NCI-H460 (cell line): ENCODE measurements around the gene B4GALT2. TPM values are rescaled to one million over a fixed set of nuclear protein-coding genes. Genes with fewer than 3 reads are reported as not detected.

Source experiments
- DNase-seq: peaks from one replicate; pipeline ENCODE4 v3.0.0-alpha.2; 2016; ENCODE audit warnings: low read depth; ENCODE audit errors: extremely low read depth
- total RNA-seq: library from RNA; depleted of rRNA; stranded (reverse); fragments of >200 nt; shearing (Covaris generic); gene quantifications from 2 replicates; pipeline ENCODE4 v1.2.3, GENCODE V29; 2014

B4GALT2 gene
- total RNA-seq, 1 experiment from 2014 or later = 38.6 TPM

- no peak for DNase-seq
Observed at GRCh38 chr1:43945674-43946235, 33.3 kb upstream of the B4GALT2 start.

GRCh38 chr1:43946236-43947060, 32.6 kb upstream of the B4GALT2 start, which contains the start of gene IPO13:
Gene IPO13, plus strand, starts transcription at chr1:43946950. Its CDS starts 651 bp downstream, at chr1:43947601.
- DNase-seq = peak; percentile 91

GRCh38 chr1:43947061-43947873, 31.7 kb upstream of the B4GALT2 start:
- no peak for DNase-seq

- no peak for DNase-seq
Observed at GRCh38 chr1:43947874-43948437, 31.1 kb upstream of the B4GALT2 start.

GRCh38 chr1:43949678-43950077, 29.3 kb upstream of the B4GALT2 start:
- DNase-seq = no peak

- no peak for DNase-seq
Observed at GRCh38 chr1:43951021-43951985, 27.7 kb upstream of the B4GALT2 start.

GRCh38 chr1:43952731-43953346, 26.2 kb upstream of the B4GALT2 start:
- DNase-seq = no peak

GRCh38 chr1:43953361-43953760, 25.6 kb upstream of the B4GALT2 start:
- DNase-seq = no peak

GRCh38 chr1:43954036-43954435, 25.0 kb upstream of the B4GALT2 start:
- no peak for DNase-seq

GRCh38 chr1:43956234-43956633, 22.8 kb upstream of the B4GALT2 start:
- DNase-seq = no peak

- no peak for DNase-seq
Observed at GRCh38 chr1:43957407-43958040, 21.5 kb upstream of the B4GALT2 start.

- DNase-seq = no peak
Observed at GRCh38 chr1:43958351-43959255, 20.4 kb upstream of the B4GALT2 start.

- DNase-seq = no peak
Observed at GRCh38 chr1:43960798-43961197, 18.2 kb upstream of the B4GALT2 start.

GRCh38 chr1:43961692-43962091, 17.3 kb upstream of the B4GALT2 start:
- DNase-seq = no peak

GRCh38 chr1:43962324-43962723, 16.7 kb upstream of the B4GALT2 start:
- no peak for DNase-seq

GRCh38 chr1:43963006-43963405, 16.0 kb upstream of the B4GALT2 start:
- DNase-seq = no peak

- DNase-seq = no peak
Observed at GRCh38 chr1:43963890-43964289, 15.1 kb upstream of the B4GALT2 start.

- no peak for DNase-seq
Observed at GRCh38 chr1:43965316-43965715, 13.7 kb upstream of the B4GALT2 start.
